Measurements from ENCODE around the gene SLC38A3. TPM values are rescaled to one million over a fixed set of nuclear protein-coding genes. Genes with fewer than 3 reads are reported as not detected.

SLC38A3 gene
- total and polyA plus RNA-seq, 11 donors = 1.0 to 14.8 (median 8.4) TPM

DNA sequence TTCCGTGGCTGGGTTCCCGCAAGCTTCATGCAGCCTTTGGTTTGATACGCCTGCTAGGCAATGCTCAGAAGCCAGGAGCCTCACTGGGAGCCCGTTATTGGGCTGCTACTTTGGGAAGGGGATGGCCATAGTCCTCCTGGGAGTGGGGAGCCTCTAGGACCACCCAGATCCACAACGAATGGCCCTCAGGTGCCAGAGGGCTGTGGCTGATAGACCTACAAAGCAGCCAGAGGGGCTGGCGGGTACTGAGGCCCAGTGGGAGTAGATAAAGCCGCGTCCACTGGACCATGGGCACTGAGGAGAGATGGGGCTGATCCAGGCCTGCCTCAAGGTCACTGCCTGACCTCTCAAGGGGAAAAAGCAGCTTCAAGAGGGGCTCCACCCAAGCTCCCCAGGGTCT lies 12.9 kb upstream of the SLC38A3 start:
- H3K4me1 ChIP-seq = peaks cover 3 to 29% (median 14%) of the 10 kb centered on the region in 12 donors
- H3K27ac ChIP-seq = no peak overlapping the region
- TF ChIP-seq, protein P1, sequence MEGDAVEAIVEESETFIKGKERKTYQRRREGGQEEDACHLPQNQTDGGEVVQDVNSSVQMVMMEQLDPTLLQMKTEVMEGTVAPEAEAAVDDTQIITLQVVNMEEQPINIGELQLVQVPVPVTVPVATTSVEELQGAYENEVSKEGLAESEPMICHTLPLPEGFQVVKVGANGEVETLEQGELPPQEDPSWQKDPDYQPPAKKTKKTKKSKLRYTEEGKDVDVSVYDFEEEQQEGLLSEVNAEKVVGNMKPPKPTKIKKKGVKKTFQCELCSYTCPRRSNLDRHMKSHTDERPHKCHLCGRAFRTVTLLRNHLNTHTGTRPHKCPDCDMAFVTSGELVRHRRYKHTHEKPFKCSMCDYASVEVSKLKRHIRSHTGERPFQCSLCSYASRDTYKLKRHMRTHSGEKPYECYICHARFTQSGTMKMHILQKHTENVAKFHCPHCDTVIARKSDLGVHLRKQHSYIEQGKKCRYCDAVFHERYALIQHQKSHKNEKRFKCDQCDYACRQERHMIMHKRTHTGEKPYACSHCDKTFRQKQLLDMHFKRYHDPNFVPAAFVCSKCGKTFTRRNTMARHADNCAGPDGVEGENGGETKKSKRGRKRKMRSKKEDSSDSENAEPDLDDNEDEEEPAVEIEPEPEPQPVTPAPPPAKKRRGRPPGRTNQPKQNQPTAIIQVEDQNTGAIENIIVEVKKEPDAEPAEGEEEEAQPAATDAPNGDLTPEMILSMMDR (IDR thresholded peaks at IDR 0.05) = no peak
- no peak for TF ChIP-seq POLR2A (IDR thresholded peaks at IDR 0.05)
- no peak for DNase-seq
- intact Hi-C loops (cut with DNase I) = loop anchor here in 6 of 10 donors (1.0 to 10.0 kb wide), 6 partner anchors 34 to 353 kb away; partner anchors contain the start of gene HYAL2 (in 1 of the 6)
- WGBS, 4 donors = 65 to 84% (median 81%) methylated on average over 4 to 8 of the region's 8 CpGs
- no peak overlapping the region for H3K4me3 ChIP-seq
- ATAC-seq = no peak
- peaks cover 0 to 6% (median 0%) of the 10 kb centered on the region in 9 donors for H3K36me3 ChIP-seq
- H3K27me3 ChIP-seq = peaks cover 12 to 35% (median 21%) of the 10 kb centered on the region in 9 donors
- no peaks in the 10 kb centered on the region for H3K9me3 ChIP-seq

DNA sequence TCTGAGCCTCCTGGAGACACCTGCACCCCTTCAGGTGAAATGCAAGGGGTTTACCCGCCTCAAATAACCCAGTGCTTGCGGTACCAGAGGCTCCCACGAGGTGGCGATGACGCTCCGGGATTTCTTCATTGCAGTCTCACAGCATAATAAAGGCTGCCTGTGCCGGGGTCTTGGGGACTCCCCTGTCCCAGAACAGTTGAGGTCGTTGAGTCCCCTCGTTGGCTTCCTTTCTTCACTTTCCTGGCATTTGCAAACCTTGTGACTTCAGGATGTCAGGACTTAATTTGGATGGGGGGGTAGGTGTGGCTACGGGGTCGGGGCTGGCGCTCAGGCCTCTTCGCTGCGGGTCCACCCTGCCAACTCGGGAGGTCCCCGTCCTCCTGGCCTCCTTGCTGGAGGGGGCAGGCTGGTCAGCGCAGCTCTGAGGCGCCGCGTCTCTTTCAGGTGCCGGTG lies 12.4 kb upstream of the SLC38A3 start:
- Histone ChIP-seq H3K4me3 (no peak overlapping the region), H3K27me3 (peaks cover 12 to 35% (median 21%) of the 10 kb centered on the region in 9 donors), H3K36me3 (peaks cover 0 to under 1% (median 0%) of the 10 kb centered on the region in 9 donors), H3K4me1 (peaks cover 3 to 29% (median 14%) of the 10 kb centered on the region in 12 donors), H3K9me3 (no peaks in the 10 kb centered on the region), H3K27ac (no peak overlapping the region)
- intact Hi-C loops (cut with DNase I) = loop anchor here in 7 of 10 donors (1.0 to 10.0 kb wide), 7 partner anchors 33 to 352 kb away; partner anchors contain the start of gene HYAL2 (in 1 of the 7)
- WGBS, 4 donors = 6 to 16% (median 14%) methylated on average over 16 to 21 of the region's 21 CpGs
- ATAC-seq (peak in 2 of 4 donors; percentile 17 to 28), DNase-seq (peak in 4 of 5 donors; percentile 44 to 64 (median 60))
- TF ChIP-seq, protein P1 (IDR thresholded peaks at IDR 0.05) = peak; percentile 82 to 94 (median 88)
- no peak for TF ChIP-seq POLR2A (IDR thresholded peaks at IDR 0.05)

DNA sequence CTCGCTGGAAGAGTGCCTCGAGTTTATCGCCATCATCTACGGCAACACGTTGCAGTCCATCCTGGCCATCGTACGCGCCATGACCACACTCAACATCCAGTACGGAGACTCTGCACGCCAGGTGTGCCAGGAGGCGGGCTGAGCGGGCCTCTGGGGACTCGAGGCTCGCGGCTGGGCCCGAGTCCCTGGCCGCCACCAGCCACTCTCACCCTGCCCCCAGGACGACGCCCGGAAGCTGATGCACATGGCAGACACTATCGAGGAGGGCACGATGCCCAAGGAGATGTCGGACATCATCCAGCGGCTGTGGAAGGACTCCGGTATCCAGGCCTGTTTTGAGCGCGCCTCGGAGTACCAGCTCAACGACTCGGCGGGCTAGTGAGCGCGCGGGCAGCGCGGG lies 11.8 kb upstream of the SLC38A3 start:
- no peak overlapping the region for H3K27ac ChIP-seq
- no peaks in the 10 kb centered on the region for H3K9me3 ChIP-seq
- intact Hi-C loops (cut with DNase I) = loop anchor here in 6 of 10 donors (1.0 to 10.0 kb wide), 6 partner anchors 32 to 352 kb away; partner anchors contain the start of gene HYAL2 (in 1 of the 6)
- WGBS, 4 donors = 43 to 52% (median 47%) methylated on average over 5 to 36 of the region's 36 CpGs
- DNase-seq = no peak
- TF ChIP-seq, protein P1 (IDR thresholded peaks at IDR 0.05) = no peak
- TF ChIP-seq POLR2A (IDR thresholded peaks at IDR 0.05) = no peak
- H3K4me3 ChIP-seq = no peak overlapping the region
- peaks cover 12 to 35% (median 21%) of the 10 kb centered on the region in 9 donors for H3K27me3 ChIP-seq
- H3K4me1 ChIP-seq = peaks cover 3 to 29% (median 14%) of the 10 kb centered on the region in 12 donors
- no peaks in the 10 kb centered on the region for H3K36me3 ChIP-seq
- no peak for ATAC-seq

DNA sequence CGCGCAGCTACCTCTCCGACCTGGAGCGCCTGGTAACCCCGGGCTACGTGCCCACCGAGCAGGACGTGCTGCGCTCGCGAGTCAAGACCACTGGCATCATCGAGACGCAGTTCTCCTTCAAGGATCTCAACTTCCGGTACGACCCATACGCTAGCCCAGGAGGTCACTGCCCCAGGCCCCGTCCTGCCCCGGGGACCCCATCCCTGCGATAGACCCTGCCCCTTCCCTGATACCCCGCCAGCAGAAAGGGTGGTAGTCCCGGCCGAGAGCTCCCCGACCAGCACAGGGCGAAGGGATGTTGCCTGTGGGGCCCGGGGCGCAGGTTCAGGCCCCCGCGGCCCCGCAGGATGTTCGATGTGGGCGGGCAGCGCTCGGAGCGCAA lies 11.3 kb upstream of the SLC38A3 start:
- Histone ChIP-seq H3K27ac (no peak overlapping the region), H3K9me3 (no peaks in the 10 kb centered on the region), H3K36me3 (no peaks in the 10 kb centered on the region), H3K27me3 (peaks cover 12 to 35% (median 21%) of the 10 kb centered on the region in 9 donors), H3K4me3 (peak overlapping the region in 1 of 12 donors; percentile 8), H3K4me1 (peaks cover 3 to 29% (median 14%) of the 10 kb centered on the region in 12 donors)
- DNase-seq (no peak), ATAC-seq (no peak)
- WGBS, 4 donors = 29 to 34% (median 32%) methylated on average over 12 to 34 of the region's 34 CpGs
- intact Hi-C loops (cut with DNase I) = loop anchor here (1.0 to 10.0 kb wide), 9 partner anchors 32 to 351 kb away; partner anchors contain the start of gene HYAL2 (in 1 of the 10)
- TF ChIP-seq, protein P1 (IDR thresholded peaks at IDR 0.05) = no peak
- TF ChIP-seq POLR2A (IDR thresholded peaks at IDR 0.05) = no peak
